Measurements from ENCODE around the gene DDX1. TPM values are rescaled to one million over a fixed set of nuclear protein-coding genes. Genes with fewer than 3 reads are reported as not detected.

Gene DDX1
- total and polyA plus RNA-seq, 2 donors (not counting 3 experiments of a cell fraction or from before 2014, with no cell fraction given): 41.2 to 117 TPM

DNA sequence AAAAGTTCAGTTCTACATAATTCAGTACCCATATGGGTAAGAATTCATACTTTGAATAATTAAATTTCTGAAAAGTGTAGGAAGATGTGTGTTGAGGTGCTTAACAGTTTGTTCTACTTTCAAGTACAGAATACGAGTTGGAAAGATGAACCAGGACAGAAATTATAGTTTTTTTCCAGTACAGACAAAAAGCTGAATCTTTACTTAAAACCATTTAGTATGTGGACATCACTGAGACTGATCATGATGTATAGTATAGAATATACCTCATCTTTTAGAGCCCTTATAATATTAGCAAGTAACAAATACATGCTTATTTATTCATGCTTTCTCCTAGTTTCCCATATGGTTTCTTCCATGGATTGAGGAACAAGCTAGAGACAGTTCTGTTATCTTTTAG lies 10.0 kb downstream of the DDX1 start:
- BruUV-seq (replicated peaks): no TSS peak
- intact Hi-C loops (cut with micrococcal nuclease): no loop called here
- Histone ChIP-seq H3K27ac (ENCODE audit: insufficient read depth, low read depth, low read length) (no peak overlapping the region), H4K20me1 (replicated peaks; ENCODE audit: control insufficient read depth, extremely low read depth, insufficient read depth, low read length) (no peaks in the 10 kb centered on the region), H3K36me3 (ENCODE audit: control insufficient read depth in 2 of 2, extremely low read depth in 1 of 2, insufficient read depth in 2 of 2, low read length in 2 of 2) (peaks cover 32 to 57% of the 10 kb centered on the region in 2 experiments), H3K9me3 (replicated peaks; ENCODE audit: control insufficient read depth, insufficient read depth, low read length) (no peaks in the 10 kb centered on the region), H2AFZ (ENCODE audit: low read depth, low read length) (no peak overlapping the region), H3K4me1 (ENCODE audit: control insufficient read depth, extremely low read depth, insufficient read depth, low read length) (no peaks in the 10 kb centered on the region), H3K9me1 (replicated peaks; ENCODE audit: control insufficient read depth, extremely low read depth, insufficient read depth, low read length) (no peaks in the 10 kb centered on the region), H3K4me2 (ENCODE audit: insufficient read depth, low read length) (no peak overlapping the region), H3K27me3 (ENCODE audit: control insufficient read depth in 2 of 2, insufficient read depth in 2 of 2, low read length in 2 of 2) (no peaks in the 10 kb centered on the region), H3K9ac (replicated peaks; ENCODE audit: extremely low read depth, insufficient read depth, low read length) (no peak overlapping the region), H3K4me3 (replicated peaks in 1 of 3; ENCODE audit: insufficient read depth in 1 of 3, low read depth in 1 of 3, low read length in 3 of 3) (no peak overlapping the region), H3K79me2 (ENCODE audit: control insufficient read depth, insufficient read depth, low read length) (no peaks in the 10 kb centered on the region)
- DNase-seq (ENCODE audit: low read depth, low spot score) (no peak), FAIRE-seq (no peak)
- POLR2A ChIA-PET: no interaction called here
- TF ChIP-seq EZH2 (IDR thresholded peaks at IDR 0.05; ENCODE audit: borderline replicate concordance, low read depth, low read length, severe bottlenecking) (no peak), GATA2 (IDR thresholded peaks at IDR 0.05; ENCODE audit: insufficient read depth, insufficient read length, low read depth, low read length) (no peak), POLR2A (IDR thresholded peaks at IDR 0.05; ENCODE audit: low read depth, low read length) (no peak), FOS (IDR thresholded peaks at IDR 0.05; ENCODE audit: borderline replicate concordance, insufficient read depth, low read length) (no peak), POLR2AphosphoS5 (IDR thresholded peaks at IDR 0.05; ENCODE audit: insufficient read depth, low read depth, low read length) (no peak), MYC (IDR thresholded peaks at IDR 0.05; ENCODE audit: low read depth, low read length) (no peak), JUN (IDR thresholded peaks at IDR 0.05; ENCODE audit: borderline replicate concordance, insufficient read depth, insufficient read length, low read depth) (no peak)
- TF ChIP-seq, protein P1, sequence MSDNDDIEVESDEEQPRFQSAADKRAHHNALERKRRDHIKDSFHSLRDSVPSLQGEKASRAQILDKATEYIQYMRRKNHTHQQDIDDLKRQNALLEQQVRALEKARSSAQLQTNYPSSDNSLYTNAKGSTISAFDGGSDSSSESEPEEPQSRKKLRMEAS (IDR thresholded peaks at IDR 0.05; ENCODE audit: insufficient read depth, insufficient read length): no peak
- TF ChIP-seq, protein P2, sequence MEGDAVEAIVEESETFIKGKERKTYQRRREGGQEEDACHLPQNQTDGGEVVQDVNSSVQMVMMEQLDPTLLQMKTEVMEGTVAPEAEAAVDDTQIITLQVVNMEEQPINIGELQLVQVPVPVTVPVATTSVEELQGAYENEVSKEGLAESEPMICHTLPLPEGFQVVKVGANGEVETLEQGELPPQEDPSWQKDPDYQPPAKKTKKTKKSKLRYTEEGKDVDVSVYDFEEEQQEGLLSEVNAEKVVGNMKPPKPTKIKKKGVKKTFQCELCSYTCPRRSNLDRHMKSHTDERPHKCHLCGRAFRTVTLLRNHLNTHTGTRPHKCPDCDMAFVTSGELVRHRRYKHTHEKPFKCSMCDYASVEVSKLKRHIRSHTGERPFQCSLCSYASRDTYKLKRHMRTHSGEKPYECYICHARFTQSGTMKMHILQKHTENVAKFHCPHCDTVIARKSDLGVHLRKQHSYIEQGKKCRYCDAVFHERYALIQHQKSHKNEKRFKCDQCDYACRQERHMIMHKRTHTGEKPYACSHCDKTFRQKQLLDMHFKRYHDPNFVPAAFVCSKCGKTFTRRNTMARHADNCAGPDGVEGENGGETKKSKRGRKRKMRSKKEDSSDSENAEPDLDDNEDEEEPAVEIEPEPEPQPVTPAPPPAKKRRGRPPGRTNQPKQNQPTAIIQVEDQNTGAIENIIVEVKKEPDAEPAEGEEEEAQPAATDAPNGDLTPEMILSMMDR (IDR thresholded peaks at IDR 0.05; ENCODE audit: extremely low read depth in 1 of 2, insufficient read depth in 1 of 2, low read depth in 1 of 2, low read length in 2 of 2): no peak
- CTCF ChIA-PET: interaction anchor here (1.0 to 1.9 kb wide), 2 partner anchors 15 to 24 kb away, joined by 3 to 6 read pairs; no protein-coding TSS in a partner anchor
- dilution Hi-C loops (cut with MboI; ENCODE audit: extremely low pct_ligation_motif_present, low sequenced_read_pairs): no loop called here

Data from endothelial cell of umbilical vein (primary cell).